ENCODE measurements around the gene TRIP12.
"Not testable (repeated sequence)": the region's sequence is repeated elsewhere in the genome, so short reads cannot be mapped to it uniquely, and the experiment has no call there.

TRIP12 gene

GRCh38 chr2:229909090-229909489, 12.7 kb downstream of the TRIP12 start:
- TF ChIP-seq, protein P1, sequence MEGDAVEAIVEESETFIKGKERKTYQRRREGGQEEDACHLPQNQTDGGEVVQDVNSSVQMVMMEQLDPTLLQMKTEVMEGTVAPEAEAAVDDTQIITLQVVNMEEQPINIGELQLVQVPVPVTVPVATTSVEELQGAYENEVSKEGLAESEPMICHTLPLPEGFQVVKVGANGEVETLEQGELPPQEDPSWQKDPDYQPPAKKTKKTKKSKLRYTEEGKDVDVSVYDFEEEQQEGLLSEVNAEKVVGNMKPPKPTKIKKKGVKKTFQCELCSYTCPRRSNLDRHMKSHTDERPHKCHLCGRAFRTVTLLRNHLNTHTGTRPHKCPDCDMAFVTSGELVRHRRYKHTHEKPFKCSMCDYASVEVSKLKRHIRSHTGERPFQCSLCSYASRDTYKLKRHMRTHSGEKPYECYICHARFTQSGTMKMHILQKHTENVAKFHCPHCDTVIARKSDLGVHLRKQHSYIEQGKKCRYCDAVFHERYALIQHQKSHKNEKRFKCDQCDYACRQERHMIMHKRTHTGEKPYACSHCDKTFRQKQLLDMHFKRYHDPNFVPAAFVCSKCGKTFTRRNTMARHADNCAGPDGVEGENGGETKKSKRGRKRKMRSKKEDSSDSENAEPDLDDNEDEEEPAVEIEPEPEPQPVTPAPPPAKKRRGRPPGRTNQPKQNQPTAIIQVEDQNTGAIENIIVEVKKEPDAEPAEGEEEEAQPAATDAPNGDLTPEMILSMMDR (conservative IDR thresholded peaks at IDR 0.05; ENCODE audit: low read depth) = no peak
- DNase-seq (ENCODE audit: low spot score) = no peak
- H3K27ac ChIP-seq = no peak overlapping the region
- ChIA-PET POLR2A (ENCODE audit: low non-redundant PET) (no interaction called here), CTCF (no interaction called here)

DNA sequence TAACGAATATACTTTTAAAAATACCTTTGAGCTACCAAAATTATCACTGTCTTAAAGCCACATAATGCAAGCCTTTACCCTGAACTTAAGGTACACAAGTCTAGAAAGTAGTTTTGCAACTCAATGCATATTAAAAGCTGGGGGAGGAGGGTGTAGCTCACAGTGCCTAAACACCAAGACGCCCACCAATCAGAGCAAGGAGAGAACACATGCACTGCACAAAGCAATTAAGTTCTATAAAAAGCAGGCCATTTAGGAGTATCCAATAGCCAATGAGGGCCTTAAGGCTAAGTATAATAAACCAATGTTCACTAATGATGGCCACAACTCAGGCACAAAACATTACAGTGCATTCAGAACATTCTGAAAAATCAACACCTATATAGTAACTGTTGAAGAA, 16.2 kb downstream of the TRIP12 start:
- TF ChIP-seq, protein P1 (conservative IDR thresholded peaks at IDR 0.05; ENCODE audit: low read depth) = no peak
- H3K27ac ChIP-seq = no peak overlapping the region
- POLR2A ChIA-PET (ENCODE audit: low non-redundant PET) = no interaction called here
- DNase-seq (ENCODE audit: low spot score) = no peak
- CTCF ChIA-PET = no interaction called here

DNA sequence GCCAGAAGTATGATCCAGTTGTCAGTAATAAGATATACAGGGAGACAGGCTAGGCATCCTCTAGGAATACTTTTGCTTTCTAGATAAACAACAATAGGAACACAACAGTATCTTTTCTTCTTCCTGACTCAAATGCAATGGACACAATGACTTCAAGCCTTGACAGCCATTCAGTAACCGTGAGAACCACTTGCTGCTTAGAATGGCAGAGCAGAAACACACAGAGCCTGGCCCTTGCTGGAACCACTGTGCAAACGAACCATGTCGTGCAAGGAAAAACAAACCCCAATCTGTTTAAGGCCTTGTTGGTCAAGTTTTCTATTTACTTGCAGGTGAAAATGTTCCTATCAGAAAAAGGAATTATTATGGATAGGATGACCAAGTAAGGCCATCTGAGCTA, 18.8 kb downstream of the TRIP12 start:
- TF ChIP-seq, protein P1 (conservative IDR thresholded peaks at IDR 0.05; ENCODE audit: low read depth) = no peak
- ChIA-PET CTCF (interaction anchor here (0.6 kb wide), 1 partner anchor 24 kb away, joined by 4 read pairs; no protein-coding TSS in a partner anchor), POLR2A (ENCODE audit: low non-redundant PET) (interaction anchor here (0.7 kb wide), 1 partner anchor 178 kb away, joined by 7 read pairs; no protein-coding TSS in a partner anchor)
- DNase-seq (ENCODE audit: low spot score) = no peak
- H3K27ac ChIP-seq = no peak overlapping the region

DNA sequence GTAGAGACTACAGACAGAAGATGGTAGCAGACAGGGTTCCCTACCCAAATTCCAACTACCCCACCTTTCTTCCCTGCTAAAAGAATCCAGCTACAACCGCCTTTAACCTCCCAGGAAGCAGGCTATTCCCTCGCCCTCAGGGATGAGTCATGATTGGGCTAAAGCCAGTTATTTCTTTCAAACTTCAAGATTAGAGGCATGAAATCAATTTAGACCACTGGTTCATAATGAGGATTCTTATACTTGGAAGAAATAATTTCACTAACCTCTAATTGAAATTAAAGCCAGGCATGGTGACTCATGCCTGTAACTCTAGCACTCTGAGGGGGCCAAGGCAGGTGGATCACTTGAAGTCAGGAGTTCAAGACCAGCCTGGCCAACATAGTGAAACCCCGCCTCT, 20.0 kb downstream of the TRIP12 start:
- CTCF ChIA-PET = no interaction called here
- POLR2A ChIA-PET (ENCODE audit: low non-redundant PET) = no interaction called here
- DNase-seq (ENCODE audit: low spot score) = peak; percentile 85
- peak overlapping the region; percentile 73 for H3K27ac ChIP-seq
- TF ChIP-seq, protein P1 (conservative IDR thresholded peaks at IDR 0.05; ENCODE audit: low read depth) = no peak

DNA sequence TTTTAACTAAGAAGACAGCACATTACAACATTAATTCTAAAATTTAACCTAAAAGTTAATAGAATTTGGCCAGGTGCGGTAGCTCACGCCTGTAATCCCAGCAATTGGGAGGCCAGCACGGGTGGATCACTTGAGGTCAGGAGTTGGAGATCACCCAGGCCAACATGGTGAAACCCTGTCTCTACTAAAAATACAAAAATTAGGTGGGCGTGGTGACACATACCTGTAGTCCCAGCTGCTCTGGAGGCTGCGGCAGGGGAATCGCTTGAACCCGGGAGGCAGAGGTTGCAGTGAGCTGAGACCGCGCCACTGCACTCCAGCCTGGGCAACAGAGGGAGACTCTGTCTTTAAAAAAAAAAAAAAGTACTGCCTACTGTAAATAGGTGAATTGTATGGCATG, 21.3 kb downstream of the TRIP12 start:
- DNase-seq (ENCODE audit: low spot score); POLR2A ChIA-PET (ENCODE audit: low non-redundant PET); H3K27ac ChIP-seq; CTCF ChIA-PET: not testable (repeated sequence)

GRCh38 chr2:229900012-229900411, 21.8 kb downstream of the TRIP12 start:
- TF ChIP-seq, protein P1 (conservative IDR thresholded peaks at IDR 0.05; ENCODE audit: low read depth) = no peak
- ChIA-PET POLR2A (ENCODE audit: low non-redundant PET) (no interaction called here), CTCF (no interaction called here)
- H3K27ac ChIP-seq = no peak overlapping the region
- DNase-seq (ENCODE audit: low spot score) = no peak

- CTCF ChIA-PET = no interaction called here
- H3K27ac ChIP-seq = no peak overlapping the region
- POLR2A ChIA-PET (ENCODE audit: low non-redundant PET) = no interaction called here
- TF ChIP-seq, protein P1 (conservative IDR thresholded peaks at IDR 0.05; ENCODE audit: low read depth) = no peak
- DNase-seq (ENCODE audit: low spot score) = no peak
Measured at GRCh38 chr2:229899604-229900003, 22.2 kb downstream of the TRIP12 start.

All from RWPE1 (cell line).